HG03571 (cell line): ENCODE measurements around the gene EGFL8.

Experiments used
- ATAC-seq: cut with Tn5 transposase; IDR thresholded peaks from one replicate; pipeline ENCODE4 v1.9.1; 2021; ENCODE audit not compliant: unreplicated experiment

The EGFL8 gene

GRCh38 chr6:32146287-32146686 lies 18.1 kb upstream of the EGFL8 start:
- ATAC-seq, result no peak

GRCh38 chr6:32146687-32147086 lies 17.7 kb upstream of the EGFL8 start:
- no peak for ATAC-seq

GRCh38 chr6:32147401-32148132 lies 16.8 kb upstream of the EGFL8 start:
- no peak for ATAC-seq

GRCh38 chr6:32148289-32149091 lies 15.9 kb upstream of the EGFL8 start:
- no peak for ATAC-seq

GRCh38 chr6:32149092-32149755 lies 15.2 kb upstream of the EGFL8 start:
- ATAC-seq, result no peak

GRCh38 chr6:32149932-32150870 lies 14.2 kb upstream of the EGFL8 start:
- no peak for ATAC-seq

- ATAC-seq, result no peak
Observed at GRCh38 chr6:32151181-32151862, 13.1 kb upstream of the EGFL8 start.

GRCh38 chr6:32151863-32152768 lies 12.3 kb upstream of the EGFL8 start, which contains the start of gene PRRT1:
Gene PRRT1, minus strand, starts transcription at chr6:32151939. Its CDS starts 112 bp downstream, at chr6:32151827.
- no peak for ATAC-seq

GRCh38 chr6:32152769-32153563 lies 11.4 kb upstream of the EGFL8 start:
- ATAC-seq, result no peak

- no peak for ATAC-seq
Observed at GRCh38 chr6:32153564-32154513, 10.6 kb upstream of the EGFL8 start, which contains the start of gene PPT2. Gene PPT2, plus strand, starts transcription at chr6:32154141. Its CDS starts 454 bp downstream, at chr6:32154595.

GRCh38 chr6:32154514-32155161 lies 9.8 kb upstream of the EGFL8 start:
- ATAC-seq, result no peak

GRCh38 chr6:32156891-32157290 lies 7.5 kb upstream of the EGFL8 start:
- ATAC-seq, result no peak

- no peak for ATAC-seq
Observed at GRCh38 chr6:32158052-32158451, 6.3 kb upstream of the EGFL8 start.

GRCh38 chr6:32163559-32164258 lies 686 bp upstream of the EGFL8 start:
- ATAC-seq, result no peak

GRCh38 chr6:32166411-32167061 lies 2.1 kb downstream of the EGFL8 start:
- no peak for ATAC-seq
